ENCODE results near the gene ST6GALNAC5.
"Not testable (repeated sequence)": the region's sequence is repeated elsewhere in the genome, so short reads cannot be mapped to it uniquely, and the experiment has no call there.

The ST6GALNAC5 gene

DNA sequence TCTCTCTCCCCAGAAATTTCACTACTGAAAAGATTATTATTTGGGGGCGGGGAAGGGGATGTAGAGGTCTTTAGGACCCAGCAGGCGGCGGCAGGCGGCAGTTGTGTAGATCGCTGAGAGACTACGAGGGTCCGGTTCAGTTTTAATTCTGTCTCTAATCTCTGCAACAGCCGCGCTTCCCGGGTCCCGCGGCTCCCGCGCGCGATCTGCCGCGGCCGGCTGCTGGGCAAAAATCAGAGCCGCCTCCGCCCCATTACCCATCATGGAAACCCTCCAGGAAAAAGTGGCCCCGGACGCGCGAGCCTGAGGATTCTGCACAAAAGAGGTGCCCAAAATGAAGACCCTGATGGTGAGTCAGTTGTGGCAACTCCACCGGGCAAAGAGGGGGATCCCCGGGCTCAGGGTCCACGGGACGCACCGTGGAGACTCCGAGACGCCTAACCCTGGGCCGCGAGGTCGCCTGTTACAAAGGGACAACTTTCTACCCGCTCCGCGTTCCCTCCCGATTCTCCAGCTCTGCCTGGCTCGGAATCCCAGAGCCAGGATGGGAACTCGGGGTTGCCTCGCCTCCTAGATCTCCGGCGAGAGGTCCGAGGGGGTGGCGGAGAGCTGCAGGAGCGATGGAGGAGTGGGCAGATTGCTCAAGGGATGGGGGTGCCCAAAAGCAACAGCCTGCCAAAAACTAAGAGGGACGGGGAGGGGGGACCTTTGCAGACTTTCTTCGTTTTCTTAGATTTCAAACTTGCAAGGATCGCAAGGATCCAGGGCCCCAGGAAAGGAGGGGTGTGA is at the start of gene ST6GALNAC5:
ST6GALNAC5 (plus strand) TSS at position 139 of the 789 bp plus-strand sequence.
- DNase-seq: peak; percentile 33

- no peak for DNase-seq
These were observed 47.3 kb upstream of the ST6GALNAC5 start for GRCh38 chr1:76820028-76820427.

DNA sequence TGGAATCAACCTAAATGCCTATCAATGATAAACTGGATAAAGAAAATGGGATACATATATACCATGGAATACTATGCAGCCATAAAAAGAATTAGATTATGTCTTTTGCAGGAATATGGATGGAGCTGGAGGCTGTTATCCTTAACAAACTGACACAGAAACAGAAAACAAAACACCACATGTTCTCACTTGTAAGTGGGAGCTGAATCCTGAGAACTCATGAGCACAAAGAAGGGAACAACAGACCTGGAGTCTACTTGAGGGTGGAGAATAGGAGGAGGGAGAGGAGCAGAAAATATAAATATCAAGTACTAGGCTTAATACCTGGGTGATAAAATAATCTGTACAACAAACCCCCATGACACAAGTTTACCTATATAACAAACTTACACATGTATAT is 44.3 kb upstream of the ST6GALNAC5 start:
- not testable (repeated sequence) for DNase-seq

DNA sequence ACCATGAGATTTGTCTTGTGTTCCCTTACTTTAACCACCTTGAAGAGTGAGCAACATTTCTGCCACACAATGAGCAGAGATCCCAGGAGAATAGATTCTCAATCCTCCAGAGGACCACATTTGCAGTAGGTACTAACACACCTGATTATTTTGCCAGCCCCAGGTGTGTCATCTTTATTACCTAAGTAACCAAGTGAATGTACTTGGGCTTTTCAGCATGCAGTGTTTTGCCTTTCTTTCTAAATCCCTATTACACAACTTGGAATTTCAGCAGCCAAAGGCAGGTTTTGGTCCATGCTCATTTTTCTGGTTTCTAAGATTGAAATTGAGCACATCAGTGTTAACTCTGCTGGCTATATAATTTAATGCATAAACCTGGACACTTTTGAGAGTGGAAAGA is 43.2 kb upstream of the ST6GALNAC5 start:
- no peak for DNase-seq

GRCh38 chr1:76826072-76826845 is 41.0 kb upstream of the ST6GALNAC5 start:
- no peak for DNase-seq

GRCh38 chr1:76827066-76827465 is 40.2 kb upstream of the ST6GALNAC5 start:
- DNase-seq: no peak

DNA sequence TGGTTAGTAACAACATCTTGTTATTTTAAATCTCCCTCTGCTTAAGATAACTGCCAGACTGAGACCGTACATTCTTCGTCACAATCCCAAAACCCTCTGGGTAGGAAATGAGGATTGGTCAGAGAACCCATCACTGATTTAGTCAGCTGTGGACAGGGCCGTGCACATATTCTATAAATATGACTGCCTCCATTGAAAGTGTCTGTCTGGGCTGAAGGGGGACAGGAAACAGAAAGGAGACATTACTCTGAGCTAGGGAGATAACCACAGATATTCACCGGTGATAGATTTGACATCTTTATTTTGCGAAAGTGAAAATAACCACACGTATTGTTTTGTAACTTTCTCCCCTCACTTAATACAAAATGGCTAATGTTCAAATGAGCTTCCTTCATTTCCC is 36.9 kb upstream of the ST6GALNAC5 start:
- DNase-seq: no peak

DNA sequence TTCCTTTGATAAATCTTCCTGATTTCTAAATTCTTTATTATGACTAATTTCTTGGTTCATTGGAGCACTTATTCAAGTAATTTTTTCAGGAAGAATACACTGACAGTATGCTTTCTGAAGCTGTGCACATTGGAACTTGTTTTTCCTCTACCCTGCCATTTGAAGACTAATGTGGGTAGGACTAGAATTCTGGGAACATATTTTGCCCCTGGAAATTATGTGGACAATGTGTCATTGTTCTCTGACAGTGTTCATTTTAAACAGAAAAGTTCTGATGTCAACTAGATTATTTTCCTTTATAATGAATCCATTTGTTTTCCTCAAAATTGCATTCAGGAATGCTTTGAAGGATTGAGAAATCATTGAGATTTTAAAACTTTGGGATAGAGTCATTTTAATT is 34.8 kb upstream of the ST6GALNAC5 start:
- DNase-seq: no peak

GRCh38 chr1:76833151-76833550 is 34.1 kb upstream of the ST6GALNAC5 start:
- no peak for DNase-seq

- DNase-seq: no peak
These were observed 33.4 kb upstream of the ST6GALNAC5 start for GRCh38 chr1:76833856-76834255.

DNA sequence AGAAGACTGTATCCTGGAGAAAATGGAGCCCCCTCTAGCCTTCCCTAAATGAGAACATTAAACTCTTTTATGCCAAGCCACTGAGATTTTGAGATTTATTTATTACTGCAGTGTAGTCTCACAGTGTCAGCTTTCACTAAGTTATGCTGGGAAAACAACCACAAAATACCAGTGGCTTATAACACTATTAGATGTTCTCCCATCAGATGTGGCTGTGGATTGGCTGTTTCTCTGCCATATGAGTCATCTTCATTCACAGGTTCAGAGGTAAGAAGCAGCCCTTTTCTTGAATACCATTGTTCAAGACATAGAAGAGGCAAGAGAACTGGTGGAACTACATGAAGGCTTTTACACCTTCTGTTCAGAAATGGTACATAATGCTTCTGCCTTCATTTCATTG is 32.1 kb upstream of the ST6GALNAC5 start:
- no peak for DNase-seq

DNA sequence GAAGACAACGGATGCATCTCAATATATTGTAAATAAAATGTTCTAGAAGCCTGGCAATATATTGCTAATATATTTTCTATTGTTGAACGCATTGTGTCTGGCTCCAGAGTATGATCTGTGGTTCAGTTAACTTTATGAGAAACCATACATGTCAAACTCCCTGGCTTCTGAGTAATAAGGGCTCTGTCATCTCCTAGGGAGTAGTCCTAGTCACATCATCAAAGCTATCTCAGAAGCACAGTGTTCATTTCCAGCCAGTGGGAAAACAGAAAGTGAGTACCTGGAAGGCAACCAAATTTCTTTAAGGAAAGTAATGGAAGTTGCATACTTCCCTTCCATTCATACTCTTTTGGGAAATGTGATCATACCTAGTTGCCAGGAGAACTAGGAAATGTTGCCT is 27.0 kb upstream of the ST6GALNAC5 start:
- no peak for DNase-seq

DNA sequence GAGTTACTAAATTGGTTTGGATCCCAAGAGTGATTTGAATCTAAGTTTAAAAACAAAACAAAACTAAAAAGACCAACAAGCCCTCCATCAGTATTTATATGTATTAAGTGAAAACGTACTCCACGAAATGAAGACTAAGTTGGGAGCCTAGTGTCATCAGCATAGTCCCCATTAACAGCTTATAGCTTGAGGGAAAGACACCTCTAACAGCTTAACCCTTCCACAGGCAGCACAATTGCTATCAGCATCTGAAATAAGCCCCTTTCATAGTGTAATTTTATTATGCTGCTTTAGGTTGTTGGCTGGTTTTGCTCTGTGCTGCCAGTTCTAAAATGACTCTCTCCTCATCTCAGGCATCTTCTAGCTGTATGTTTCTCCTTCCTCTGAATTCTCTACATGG is 25.8 kb upstream of the ST6GALNAC5 start:
- no peak for DNase-seq

DNA sequence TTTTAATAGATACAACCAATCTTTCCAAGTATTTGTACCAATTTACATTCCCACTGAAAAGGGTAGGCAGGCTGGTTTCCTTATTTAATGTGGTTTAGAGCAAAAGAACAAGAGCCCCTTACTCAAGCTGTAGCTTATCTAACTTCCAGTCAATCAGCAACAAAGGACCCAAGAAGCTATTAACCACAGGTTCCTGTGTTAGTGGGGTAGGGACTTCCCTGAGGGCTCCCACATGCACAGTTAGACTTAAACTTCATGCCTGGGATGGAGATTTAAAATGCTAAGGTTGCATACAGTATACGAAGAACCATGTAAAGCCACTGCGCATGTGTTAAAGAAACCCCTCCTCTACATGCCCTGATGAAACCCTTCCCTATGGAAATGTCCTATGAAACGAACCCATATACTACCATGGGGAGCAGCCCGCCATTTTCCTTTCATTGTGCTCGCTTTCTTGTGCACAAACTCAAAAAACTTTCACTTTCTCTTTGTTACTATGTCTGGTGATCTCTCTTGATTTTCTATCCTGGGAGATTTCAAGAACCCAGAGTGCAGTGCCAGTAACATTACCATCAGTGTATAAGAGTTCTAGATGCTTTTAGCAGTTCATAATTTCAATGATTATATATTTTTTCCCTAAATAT is 23.3 kb upstream of the ST6GALNAC5 start:
- no peak for DNase-seq

DNA sequence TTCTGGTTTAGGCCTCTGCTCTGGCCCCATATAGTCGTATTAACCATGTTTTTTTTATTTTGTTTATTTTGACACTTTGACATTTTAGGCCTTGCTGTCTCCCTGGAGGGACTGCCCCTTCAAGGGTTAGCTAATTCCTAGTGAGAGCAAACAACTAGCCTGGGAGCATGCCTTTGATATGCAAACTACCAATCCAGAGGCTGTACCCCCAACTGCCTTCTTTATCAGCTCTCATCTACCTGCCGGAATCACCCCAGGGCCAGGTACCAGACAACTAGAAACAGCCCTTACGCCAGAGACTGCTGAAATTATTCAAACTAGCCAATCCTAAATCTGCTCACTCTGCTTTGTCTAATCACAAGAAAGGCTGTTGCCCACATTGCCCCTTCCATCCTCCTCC is 13.0 kb upstream of the ST6GALNAC5 start:
- DNase-seq: no peak

GRCh38 chr1:76856104-76856503 is 11.2 kb upstream of the ST6GALNAC5 start:
- no peak for DNase-seq

DNA sequence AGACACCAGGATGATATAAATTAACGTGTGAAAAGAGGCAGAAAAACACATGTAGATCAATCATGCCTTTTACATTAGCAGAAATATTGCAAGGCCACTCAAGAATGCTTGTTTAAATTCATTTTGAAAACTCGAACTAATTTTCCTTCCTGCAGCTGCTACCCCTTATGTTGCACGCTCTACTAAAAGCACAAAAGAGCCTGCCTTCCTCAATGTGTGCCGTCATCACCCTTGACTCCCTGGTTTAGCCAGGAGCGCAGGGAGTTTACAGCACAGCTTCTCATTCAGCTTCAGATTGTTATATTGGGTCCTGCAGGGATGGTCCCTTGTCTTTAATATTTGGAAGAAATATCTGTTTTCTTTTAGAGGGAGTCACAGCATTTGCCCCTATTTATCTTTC is 10.1 kb upstream of the ST6GALNAC5 start:
- no peak for DNase-seq

GRCh38 chr1:76857973-76858372 is 9.3 kb upstream of the ST6GALNAC5 start:
- DNase-seq: no peak

DNA sequence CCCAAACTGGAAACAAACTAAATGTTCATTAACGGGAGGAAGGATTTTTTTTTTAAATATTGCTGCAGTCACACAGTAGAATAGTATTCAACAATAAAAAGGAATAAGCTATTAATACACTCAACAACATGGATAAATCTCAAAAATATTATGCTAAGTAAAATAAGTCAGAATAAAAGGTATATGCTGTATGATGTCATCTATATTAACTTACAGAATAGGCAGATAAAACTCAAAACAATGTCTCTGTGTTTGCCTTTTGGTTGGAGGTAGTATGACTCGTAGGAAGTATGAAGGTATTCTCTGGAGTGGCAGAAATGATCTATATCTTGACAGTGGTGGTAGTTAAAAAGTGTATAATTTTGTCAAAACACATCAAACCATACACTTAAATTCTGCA is 6.1 kb upstream of the ST6GALNAC5 start:
- no peak for DNase-seq

GRCh38 chr1:76862447-76862846 is 4.8 kb upstream of the ST6GALNAC5 start:
- no peak for DNase-seq

GRCh38 chr1:76864383-76864782 is 2.9 kb upstream of the ST6GALNAC5 start:
- no peak for DNase-seq

- DNase-seq: no peak
These were observed 1.5 kb upstream of the ST6GALNAC5 start for GRCh38 chr1:76865696-76866286.

- no peak for DNase-seq
These were observed 714 bp upstream of the ST6GALNAC5 start for GRCh38 chr1:76866566-76866965.
